DMS114 treated with DMSO at 0.1 percent for 48 hours (cell line): ENCODE data around the gene HCN2.
"Not testable (repeated sequence)": the region's sequence is repeated elsewhere in the genome, so short reads cannot be mapped to it uniquely, and the experiment has no call there.

Experiments used
- DNase-seq: peaks from one replicate; lab custom pipeline; 2025; ENCODE audit not compliant: unreplicated experiment; lab: John Stamatoyannopoulos, UW

Gene HCN2

DNA sequence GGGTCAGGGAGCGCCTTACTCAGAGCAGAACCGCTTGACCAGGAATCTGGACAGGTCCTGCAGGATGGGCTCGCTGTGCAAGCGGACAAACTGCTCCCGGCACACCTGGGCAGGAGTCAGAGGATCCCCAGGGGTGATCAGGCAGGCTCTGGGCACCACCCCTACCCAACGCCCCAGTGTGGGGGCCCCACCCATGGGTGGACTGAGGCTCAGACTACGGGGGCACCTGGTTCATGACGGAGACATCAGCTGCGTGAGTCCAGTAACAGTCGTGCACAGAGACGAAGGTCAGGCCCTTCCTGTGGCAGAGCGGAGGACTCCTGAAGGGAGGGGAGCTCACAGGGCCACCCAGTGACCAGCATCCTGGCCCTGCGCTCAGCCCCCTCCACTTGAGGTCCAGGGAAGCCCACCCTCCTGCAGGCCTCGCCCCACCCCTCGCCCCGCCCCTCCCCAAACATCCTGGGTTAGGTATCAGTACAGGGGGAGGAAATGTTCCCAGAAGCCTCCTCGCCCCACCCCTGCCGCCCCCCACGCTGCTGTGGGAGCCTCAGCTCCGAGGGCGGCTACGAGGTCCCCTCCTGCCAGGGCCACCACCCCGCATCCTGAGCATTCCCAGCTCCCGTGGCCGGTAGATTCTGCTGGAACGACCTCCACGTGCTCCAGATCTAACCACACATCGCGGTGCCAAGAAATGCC, 28.0 kb downstream of the HCN2 start:
- no peak for DNase-seq

DNA sequence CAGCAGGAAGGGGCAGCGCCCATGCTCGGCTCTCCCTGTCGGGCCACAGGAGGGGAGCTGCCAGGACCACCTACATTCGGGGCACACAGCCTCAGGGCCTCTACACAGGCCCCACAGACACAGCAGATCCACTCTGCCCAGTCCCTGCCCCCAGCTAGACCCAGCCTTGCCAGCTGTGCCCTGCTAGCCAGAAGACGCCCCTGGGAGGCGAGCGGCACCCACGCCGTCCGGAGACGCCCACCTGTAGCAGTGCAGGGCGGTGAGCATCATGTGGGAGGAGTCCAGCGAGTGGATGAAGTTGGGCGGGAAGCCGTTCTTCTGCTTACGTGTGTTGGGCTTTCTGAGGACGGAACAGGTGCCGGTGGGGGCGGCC, 28.6 kb downstream of the HCN2 start:
- no peak for DNase-seq

DNA sequence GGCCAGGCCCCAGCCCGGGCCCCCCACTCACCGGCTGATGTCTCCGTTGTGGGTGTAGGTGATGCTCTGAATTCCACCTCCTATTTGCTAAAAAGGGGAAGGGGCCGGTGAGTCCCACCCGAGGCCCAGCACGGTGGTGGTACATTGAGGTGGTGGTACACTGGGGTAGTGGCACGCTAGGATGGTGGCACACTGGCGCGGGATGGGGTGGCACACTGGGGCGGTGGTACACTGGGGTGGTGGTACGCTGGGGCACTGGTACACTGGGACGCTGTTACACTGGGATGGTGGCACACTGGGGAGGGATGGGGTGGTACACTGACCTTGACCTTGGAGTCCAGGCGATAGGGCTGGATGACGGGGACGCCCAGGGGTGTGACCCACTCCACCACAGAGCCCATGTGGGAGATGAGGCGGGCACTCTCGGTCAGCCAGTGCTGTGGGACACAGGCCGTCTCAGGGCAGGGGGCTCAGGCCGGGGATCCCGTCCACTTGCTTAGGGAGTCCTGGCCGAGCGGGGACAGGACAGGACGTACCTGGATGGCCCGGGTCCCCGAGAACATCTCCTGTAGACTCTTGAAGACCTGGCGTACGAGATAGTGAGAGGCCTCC, 29.1 kb downstream of the HCN2 start:
- DNase-seq = no peak

DNA sequence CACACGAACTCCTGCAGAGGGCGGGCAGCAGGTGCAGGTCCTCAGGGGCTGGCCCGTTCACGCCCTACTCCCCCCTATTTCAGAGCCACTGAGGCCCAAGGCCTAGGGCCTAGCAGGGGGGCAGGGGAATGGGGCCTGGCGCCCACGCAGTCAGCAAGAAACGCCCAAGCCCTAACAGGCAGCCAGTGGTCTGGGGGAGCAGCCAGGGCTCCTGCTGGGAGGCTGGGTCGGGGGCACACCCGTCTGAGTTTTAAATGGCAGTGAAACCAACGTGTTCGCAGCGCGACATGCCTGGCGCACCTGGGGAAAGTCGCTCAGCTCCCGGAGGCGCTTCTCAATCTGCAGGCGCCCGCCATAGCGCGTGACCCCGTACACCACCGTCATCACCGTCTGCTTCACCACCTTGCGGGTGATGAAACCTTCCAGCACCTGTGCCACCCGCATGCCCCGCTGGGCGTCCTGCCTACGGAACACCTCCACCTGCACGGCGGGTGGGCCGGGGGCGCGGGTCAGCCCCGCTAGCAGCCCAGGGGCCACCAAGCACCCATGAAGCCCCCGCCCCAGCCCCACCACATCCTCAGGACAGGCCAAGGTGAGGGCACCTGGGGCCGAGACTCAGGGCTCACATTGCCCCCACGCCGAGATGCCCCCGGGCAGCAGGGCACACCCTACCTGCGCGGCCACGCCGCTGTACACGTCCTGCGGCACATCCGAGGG, 29.8 kb downstream of the HCN2 start:
- no peak for DNase-seq

GRCh38 chr19:620166-620862, 30.6 kb downstream of the HCN2 start:
- no peak for DNase-seq

- not testable (repeated sequence) for DNase-seq
Measured at GRCh38 chr19:621191-621590, 31.5 kb downstream of the HCN2 start.

GRCh38 chr19:621819-622218, 32.1 kb downstream of the HCN2 start:
- DNase-seq = no peak

DNA sequence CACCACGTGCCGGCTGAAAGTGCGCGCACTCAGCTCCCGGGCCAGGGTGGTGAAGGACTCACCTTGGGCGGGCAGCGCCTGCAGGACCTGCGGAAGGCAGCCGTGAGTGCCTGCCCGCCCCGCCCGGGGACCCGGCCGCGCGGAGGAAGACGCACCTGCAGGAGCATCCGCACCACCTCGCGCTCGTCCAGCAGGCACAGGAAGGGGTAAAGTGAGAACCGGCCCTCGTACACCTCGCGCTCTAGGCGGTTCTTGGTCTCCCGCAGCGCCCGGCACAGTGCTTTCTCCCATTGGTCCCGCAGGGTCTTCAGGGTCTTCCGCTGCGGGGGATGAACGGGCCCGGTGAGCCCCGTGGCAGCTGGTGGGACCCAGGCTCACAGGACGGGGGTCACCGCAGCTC, 33.0 kb downstream of the HCN2 start:
- no peak for DNase-seq

GRCh38 chr19:623175-623916, 33.7 kb downstream of the HCN2 start:
- DNase-seq = no peak

DNA sequence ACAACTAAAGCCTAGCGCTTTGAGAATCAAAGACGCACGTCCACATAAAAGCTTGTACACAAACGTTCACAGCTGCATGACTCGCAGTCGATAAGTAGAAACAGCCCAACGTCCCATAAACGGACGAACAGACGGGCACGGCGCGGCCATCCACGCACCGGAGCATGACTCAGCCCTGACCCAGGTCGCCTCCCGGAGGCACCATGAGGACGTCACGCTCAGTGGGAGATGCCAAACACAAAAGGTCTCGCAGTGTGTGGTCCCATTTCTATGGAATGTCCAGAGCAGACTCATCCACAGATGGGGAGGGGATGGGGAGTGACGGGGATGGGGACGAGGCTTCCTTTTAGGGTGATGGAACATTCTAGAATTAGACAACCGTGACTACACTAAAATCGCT, 34.3 kb downstream of the HCN2 start:
- no peak for DNase-seq

GRCh38 chr19:624433-625109, 34.9 kb downstream of the HCN2 start:
- DNase-seq = no peak

DNA sequence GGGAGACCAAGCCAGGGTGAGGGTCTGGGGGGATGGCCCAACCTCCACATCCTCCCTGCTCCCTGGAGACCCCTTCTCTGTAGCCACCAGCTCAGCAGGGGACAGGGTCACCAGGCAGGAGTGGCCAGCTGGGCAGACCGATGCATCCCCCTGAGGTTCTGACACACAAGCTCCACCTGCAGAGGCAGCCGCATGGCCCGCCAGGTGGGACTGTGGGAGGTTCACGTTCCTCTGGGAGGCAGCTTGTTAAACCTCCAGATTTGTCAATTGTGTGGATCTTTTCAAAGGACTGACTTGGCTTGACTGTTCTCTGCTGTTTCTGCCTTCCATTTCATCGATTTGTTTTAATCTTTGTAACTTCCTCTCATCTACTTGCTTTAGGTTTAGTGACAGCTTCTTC, 35.6 kb downstream of the HCN2 start:
- no peak for DNase-seq

- DNase-seq = not testable (repeated sequence)
Measured at GRCh38 chr19:626566-626965, 36.9 kb downstream of the HCN2 start.

- no peak for DNase-seq
Measured at GRCh38 chr19:628168-628567, 38.5 kb downstream of the HCN2 start.

DNA sequence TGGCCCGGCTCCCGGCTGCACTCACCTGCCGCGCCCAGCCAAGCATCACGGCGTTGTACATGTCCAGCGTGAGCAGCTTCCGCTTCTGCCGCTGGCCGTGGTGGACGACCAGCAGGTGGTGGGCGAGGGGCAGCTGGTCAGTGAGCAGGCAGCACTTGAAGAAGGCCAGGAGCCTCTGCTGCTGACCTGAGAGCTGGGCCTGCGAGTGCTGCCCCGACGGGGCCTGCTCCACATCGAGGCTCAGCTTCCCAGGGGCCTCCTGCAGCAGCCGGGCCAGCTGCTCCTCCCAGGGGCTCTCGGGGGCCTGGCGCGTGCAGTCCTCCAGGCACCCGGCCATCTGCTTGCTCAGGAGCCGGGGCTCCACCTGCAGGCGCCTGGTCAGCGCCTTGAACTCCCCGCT, 39.8 kb downstream of the HCN2 start:
- not testable (repeated sequence) for DNase-seq

- DNase-seq = no peak
Measured at GRCh38 chr19:629961-630714, 40.5 kb downstream of the HCN2 start.

GRCh38 chr19:632579-633067, 42.9 kb downstream of the HCN2 start:
- no peak for DNase-seq

- peak; percentile 78 for DNase-seq
Measured at GRCh38 chr19:633068-633785, 43.5 kb downstream of the HCN2 start, which contains the start of gene POLRMT. TSS of gene POLRMT (minus strand) at chr19:633537. CDS start at chr19:633512, 25 bp downstream.
